ENCODE results near the gene TIGD3.

Gene TIGD3

DNA sequence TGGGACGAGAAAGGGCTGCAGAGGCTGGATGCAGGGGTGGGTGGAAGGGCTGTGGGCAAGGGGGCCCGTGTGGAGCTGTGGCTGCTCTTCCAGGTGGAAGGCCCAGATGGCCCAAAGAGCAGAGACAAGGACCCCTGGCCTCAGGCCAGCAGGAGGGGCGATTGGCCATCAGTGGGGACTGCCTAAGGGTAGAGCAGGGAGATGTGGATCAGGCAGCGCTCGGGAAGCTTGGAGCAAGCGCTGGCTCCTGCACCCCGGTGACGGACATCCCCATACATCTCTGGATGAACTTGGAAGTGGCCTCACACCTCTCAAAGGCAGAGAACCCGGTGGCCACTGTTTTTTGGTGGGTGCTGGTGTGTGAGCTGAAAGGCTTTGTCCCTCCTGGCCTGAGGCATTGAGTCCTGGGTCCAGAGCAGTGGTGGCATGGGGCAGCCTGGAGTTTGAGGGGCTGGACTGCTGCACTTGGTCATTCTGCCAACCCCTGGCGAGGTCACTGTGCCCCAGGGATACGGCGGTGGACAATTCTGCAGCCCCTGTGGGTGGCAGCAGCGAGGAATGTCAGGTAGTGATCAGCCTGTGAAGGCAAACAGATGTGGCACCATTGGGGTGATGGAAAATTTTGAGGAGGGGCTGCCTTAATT lies 37.8 kb downstream of the TIGD3 start:
- no peak for DNase-seq

DNA sequence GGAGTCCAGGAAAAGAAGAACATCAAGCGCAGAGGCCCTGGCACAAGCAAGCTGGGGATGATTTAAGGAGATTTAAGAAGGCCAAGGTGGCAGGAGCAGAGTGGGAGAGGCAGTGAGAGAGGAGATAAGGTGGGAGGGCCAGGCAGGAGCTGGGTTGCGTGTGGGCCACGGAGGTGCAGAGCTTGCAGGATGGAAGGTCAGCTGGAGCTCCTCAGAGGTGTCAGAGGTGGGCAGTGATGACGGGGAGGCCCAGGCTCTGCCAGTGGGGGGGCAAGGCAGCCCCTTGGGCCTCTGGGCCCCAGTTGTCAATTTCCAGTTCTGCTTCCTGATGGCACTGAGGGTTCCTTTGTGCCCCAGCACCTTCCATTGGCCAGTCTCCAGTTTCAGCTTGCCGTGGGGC lies 38.3 kb downstream of the TIGD3 start:
- no peak for DNase-seq

DNA sequence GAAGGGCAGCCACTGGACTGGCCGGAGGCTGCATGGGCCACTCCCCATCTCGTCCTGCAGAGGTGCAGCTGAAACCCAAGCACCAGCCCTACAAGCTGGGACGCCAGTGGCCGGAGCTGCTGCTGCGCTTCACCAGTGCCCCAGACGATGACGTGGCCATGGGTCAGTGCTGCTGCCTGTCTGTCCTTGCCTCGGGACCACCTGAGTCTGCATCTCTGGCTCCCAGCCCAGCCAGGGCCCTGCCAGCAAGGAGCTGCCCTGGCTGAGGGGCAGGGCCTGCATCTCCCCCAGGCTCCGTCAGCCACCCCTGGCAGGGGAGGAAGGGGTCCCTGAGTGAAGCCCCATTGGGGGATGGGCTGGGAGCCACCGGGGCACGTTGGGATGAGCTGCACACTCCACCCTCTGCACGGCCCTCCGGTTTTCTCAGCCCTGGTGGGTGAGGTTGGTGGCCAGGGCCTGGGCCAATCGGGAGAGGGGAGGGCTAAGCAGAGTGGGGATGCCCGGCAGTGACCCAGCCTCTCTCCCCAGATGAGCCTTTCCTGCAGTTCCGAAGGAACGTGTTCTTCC lies 39.0 kb downstream of the TIGD3 start:
- DNase-seq = no peak

DNA sequence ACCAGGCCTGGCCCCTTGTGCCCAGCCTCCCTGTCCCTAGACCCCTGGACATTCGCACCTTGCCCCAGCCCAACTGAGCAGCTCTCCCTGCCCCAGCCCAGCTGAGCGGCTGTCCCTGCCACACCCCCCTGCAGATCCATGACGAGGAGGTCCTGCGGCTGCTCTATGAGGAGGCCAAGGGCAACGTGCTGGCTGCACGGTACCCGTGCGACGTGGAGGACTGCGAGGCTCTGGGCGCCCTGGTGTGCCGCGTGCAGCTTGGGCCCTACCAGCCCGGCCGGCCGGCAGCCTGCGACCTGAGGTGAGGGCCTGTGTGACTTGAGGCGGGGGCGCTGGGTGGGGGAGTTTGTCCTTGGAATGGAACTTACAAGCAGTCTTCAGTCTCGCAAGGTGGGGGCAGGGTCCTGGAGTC lies 39.6 kb downstream of the TIGD3 start:
- no peak for DNase-seq

DNA sequence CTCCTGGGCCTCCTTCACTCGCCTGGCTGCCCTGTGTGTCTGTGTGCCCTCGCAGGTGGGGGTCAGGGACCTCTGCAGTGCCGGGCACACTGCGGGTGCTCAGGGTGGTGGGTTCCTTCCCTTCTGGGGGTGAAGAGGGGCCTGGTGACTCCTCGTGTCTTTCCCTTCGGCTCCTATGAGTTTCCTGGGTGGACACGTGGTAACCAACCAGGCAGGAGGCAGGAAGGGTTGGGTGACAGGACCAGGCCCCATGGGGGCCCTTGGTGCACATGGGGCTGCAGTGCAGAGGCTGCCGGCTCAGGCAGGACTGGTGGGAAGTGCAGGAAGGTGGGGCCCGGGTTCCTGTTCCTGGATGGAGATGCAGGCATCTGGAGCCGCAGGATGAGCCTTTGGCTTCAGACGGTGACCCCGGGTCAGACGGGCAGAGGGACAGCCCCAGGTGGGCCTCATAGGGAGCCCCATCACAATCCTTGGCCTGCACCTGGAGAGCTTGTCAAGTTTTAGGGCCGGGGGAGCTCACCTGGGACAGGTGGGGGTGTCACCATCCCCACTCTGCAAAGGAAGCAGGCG lies 41.5 kb downstream of the TIGD3 start:
- DNase-seq = no peak

DNA sequence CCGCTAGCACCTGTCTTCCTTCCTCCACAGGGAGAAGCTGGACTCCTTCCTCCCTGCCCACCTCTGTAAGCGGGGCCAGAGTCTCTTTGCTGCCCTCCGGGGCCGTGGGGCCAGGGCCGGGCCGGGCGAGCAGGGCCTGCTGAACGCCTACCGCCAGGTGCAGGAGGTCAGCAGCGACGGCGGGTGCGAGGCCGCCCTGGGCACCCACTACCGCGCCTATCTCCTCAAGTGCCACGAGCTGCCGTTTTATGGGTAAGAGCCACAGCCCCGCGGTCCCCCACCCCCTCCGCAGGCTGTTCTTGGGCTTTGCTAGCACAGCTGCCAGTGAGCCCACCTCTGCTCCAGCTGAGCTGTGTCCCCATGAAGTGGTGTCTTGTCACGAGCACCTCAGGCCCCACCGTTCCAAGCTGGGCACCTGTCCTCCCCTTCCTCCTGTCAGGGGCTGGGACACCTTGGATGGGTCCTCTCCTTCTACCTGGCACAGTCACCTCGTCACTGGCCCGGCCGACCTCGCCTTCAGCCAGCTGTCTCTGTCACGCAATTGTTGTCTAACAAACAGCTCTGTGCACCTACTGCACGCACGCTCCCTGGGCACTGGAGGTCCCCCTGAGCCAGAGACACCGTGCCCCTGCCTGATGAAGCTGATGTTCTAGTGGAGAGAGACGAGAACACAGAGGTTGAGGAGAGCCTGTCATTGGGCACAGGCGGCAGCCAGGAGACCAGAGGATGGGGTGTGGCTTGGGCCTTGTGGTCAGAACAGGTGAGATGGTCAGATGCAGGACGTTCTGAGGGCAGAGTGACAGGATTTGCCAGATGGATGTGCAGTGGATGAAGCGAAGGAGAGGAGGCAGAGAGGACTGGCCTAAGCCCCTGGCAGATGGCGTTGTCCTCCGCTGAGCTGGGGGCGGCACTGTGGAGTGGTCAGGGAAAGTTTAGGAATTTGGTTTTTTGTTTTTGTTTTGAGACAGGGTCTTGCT lies 42.5 kb downstream of the TIGD3 start:
- DNase-seq = no peak

DNA sequence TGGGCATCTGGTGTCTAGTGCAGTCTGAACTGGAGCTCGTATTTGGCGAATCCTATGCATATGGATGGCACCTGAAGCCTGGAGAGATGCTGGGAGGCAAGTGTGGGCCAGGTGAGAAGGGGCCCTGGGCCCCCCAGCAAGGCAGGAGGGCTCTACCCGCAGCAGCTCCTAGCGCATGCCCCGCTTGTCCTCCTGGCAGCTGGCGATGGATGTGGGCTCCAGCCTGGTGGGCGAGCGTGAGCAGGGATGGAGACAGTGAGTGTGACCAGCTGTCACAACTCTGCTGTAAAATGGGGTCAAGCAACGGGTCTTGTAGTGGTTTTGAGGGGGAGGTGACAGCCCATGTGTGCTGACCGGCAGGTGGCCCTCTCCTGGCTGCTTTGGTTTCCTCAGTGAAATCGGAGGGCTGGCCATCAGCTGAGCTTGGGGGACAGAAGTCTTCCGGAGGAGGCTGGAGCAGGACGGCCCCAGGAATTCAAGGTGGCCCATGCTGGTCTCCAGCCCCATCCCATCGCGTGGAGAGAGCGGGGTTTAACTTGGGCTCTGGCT lies 43.9 kb downstream of the TIGD3 start:
- no peak for DNase-seq

DNA sequence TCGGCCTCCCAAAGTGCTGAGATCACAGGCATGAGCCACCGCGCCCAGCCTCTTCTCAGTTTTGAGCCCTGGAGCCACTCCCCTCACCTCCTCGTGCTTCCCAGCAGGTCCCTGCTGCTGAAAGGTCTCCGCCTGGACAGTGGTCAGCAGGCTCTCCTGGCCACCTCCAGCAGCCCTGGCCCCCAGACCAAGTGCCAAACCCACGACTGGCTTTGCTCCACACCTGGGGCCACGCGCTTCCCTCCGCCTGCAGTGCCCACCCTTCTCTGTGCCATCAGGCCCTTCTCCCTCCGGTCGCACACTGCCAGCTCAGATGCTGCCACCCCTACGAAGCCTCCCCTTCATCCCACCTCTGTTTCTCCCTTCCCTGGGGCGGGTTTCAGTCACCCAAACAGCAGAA lies 44.7 kb downstream of the TIGD3 start:
- DNase-seq = no peak

DNA sequence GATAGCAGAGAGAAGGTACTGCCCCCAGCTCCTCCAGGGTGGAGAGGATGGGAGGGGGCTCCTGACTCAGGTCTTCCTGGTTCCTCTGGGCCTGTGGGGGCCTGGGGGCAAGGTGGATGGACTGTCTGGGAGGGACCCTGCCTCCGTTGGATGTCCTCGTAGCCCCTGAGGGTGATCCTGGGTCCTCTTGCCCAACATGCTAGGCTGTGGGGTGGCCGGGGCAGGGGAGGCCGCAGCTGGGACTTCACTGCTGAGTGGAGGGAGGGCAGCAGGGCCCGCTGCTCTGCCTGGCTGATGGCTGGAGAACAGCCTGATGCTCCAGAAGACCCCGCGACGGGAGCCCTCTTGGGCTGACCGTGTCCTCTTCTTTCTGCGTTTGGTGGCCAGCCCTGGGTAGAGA lies 45.3 kb downstream of the TIGD3 start:
- DNase-seq = no peak

DNA sequence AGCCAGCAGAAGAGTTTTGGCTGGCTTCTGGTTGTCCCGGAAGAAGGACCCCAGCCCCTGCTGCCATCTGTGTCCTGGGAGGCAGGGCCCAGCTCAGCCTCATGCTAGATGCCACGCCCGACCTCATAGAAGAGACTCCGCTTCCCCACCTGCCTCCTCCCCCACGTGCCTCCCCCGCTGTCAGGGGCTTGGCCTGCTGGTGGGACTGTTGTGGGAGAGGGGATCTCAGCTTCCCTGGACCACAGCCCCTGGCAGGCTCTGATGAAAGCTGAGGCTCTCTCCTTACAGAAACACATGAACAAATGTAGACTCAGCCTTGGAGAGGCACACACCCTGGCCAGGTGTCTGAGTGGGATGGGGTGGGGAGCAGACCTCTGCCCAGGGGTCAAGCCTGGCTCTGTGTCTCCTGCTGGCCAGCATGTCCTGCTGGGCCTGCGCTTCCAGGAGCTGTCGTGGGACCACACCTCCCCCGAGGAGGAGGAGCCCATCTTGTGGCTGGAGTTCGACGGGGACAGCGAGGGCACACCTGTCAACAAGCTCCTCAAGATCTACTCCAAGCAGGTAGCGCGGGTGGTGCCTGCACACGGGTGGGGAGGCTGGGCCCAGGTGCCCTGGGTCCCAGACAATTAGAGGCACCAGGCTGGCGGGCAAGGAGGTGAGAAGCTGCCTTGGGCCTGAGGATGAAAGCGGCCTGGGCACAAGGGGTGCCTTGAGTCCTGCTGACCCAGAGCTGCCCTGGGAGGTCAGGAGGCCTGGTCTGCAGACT lies 45.9 kb downstream of the TIGD3 start:
- no peak for DNase-seq

DNA sequence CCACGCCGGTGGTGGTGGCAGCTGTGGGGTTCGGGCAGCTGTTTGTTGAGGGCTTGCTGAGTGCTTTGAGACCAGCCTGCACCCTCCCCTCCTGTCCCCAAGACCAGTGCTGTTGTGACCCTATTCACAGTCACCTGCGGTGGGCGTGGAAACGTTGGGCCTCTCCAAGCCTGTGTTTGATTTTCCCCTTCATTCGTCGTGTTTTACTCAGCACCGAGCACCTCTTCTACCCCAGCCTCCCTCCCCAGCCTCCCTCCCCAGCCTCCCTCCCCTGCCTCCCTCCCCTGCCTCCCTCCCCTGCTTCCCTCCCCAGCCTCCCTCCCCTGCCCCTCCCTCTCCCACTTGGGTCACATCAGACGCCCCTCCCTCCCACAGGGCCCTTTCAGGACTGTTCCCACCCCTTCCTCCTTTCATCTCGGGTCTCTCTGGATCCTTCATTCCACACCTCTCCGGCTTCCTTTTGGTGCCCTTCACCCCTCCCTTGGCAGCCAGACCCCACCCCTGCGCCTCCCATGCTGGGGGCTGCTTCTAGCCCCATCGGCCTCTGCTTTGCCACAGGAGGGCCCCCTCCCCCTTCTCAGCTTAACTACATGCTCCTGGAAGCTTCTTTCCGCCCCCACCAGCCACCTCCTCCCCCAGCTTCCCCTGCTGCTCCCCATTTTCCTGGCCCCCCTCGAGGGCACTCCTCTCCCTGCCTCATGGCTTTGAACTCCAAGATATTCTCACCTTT lies 46.7 kb downstream of the TIGD3 start:
- DNase-seq = no peak

DNA sequence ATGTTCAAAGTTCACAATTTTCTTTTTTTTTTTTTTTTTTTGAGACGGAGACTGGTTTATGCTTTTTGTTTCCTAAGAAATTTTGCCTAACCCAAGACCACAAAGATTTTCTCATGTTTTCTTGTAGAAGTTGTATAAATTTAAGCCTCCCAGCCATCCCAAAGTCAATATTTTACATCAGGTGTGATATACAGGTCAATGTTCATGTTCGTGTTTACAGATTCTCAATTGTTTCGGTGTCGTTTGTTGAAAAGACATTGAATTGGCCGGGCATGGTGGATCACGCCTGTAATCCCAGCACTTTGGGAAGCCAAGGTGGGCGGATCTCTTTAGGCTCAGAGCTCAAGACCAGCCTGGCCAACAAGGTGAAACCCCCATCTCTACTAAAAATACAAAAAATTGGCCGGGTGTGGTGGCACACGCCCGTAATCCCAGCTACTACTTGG lies 47.3 kb downstream of the TIGD3 start:
- no peak for DNase-seq

DNA sequence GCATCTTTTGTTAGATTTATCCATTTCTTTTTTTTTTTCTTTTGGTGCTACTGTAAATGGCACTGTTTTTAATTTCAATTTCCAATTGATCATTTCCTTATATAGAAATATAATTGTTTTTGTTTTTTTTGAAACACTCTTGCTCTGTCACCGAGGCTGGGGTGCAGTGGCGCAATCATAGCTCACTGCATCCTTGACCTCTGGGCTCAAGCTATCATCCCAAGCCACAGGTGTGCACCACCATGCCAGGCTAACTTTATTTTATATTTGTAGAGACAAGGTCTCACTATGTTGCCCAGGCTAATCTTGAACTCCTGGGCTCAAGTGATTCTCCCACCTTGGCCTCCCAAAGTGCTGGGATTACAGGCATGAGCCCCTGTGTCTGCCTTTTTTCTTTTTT lies 48.2 kb downstream of the TIGD3 start:
- no peak for DNase-seq

DNA sequence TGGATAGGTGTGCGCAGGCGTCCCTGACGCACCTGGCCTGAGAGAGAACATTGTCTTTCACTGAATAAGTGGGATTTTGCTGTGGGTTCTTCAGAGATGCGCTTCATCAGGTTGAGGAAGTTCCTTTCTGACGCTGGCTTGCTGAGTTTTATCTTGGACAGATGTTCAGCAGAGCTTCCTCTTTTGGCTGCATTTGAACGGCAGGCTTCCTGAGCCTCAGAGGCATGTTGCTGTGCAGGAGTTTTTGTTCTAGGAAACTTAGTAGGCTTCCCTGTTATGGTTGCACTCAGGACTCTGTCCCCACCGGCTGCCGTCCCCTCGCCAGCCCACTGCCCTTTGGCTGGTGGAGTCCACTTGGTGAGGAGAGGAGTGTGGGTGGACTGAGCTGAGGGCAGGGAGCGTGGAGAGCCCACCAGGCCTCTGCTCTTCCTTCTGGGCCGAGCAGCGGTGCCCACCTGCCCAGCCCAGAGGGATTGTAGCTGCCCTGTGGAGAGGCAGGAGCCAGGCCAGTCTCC lies 49.1 kb downstream of the TIGD3 start:
- peak; percentile 5 to 89 for DNase-seq

DNA sequence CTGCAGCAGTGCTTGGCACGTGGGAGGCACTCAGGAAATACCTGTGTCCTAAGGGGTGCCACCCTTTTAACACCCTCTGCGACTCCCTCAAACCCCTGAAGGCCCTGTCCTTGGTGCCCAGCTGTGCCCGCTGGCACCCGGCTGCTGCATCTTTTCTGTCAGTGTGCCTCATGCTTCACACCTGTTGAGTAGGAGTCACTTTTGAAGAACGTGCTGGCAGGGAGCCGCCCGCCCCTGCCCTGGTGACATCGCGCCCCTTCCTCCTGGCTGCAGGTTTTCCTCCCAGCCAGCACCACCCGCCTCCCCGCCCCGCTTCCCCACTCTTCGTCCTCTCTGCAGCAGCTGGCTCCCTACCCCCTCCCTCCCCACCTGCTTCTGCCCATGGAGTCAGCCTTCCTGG lies 49.7 kb downstream of the TIGD3 start:
- no peak for DNase-seq

DNA sequence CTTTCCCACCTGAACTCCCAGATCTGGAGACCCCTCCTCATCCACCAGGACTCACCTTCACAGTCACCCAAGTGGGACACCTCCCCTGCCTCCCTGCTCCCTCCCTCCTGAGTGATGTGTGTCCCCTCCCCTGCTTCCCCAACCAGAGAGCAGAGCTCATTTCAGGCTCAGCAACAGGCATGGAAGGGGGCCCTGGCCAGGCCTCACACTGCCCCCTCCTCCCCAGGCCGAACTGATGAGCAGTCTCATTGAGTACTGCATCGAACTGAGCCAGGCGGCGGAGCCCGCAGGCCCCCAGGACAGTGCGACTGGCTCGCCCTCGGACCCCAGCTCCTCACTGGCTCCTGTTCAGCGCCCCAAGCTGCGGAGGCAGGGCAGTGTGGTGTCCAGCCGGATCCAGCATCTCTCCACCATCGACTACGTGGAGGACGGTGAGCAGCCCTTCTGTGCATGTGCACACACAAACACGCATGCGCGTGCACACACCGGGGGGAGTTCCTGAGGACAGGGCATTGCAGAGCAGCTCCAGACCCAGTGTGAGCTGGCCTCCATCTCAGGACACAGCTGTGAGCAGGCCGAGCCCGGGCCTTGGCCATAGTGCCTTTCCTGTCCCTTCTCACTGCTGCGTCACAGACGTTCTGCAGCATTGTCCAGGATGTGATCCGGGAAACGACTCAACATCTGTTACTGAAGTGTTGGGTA lies 50.2 kb downstream of the TIGD3 start:
- no peak for DNase-seq

Measured in bone marrow (tissue), 2 donors.